22Rv1 (cell line): ENCODE results near the gene IL36G.

ENCODE experiments used
- CTCF ChIP-seq: fragments of 450-650 bp; IDR thresholded peaks from 2 replicates; pipeline ENCODE4 v1.5.1; 2017; ENCODE audit warnings: mild to moderate bottlenecking
- ZFX ChIP-seq: fragments of 450-650 bp; IDR thresholded peaks from 2 replicates; pipeline ENCODE4 v1.6.1; 2017; ENCODE audit warnings: antibody characterized with exemption, borderline replicate concordance

GRCh38 chr2:112985090-112985489 is 7.3 kb downstream of the IL36G start:
- TF ChIP-seq CTCF (no peak), ZFX (no peak)
